CD4-positive, alpha-beta T cell treated with Interferon gamma for 1 hour (primary cell): Measurements from ENCODE around the gene BACH1.

Experiments used
- DNase-seq: peaks from one replicate; pipeline ENCODE4 v3.0.0-alpha.2; 2020

BACH1 gene

GRCh38 chr21:29295066-29295650, 3.6 kb upstream of the BACH1 start:
- DNase-seq, result peak; percentile 19

GRCh38 chr21:29296446-29296845, 2.3 kb upstream of the BACH1 start:
- DNase-seq, result no peak

GRCh38 chr21:29297483-29298347, 1.0 kb upstream of the BACH1 start:
- DNase-seq, result no peak

GRCh38 chr21:29299046-29299915, 559 bp downstream of the BACH1 start:
- peak; percentile 73 for DNase-seq

GRCh38 chr21:29299916-29300806, 1.4 kb downstream of the BACH1 start:
- DNase-seq, result peak; percentile 69

- DNase-seq, result no peak
Measured at GRCh38 chr21:29300807-29301138, 2.1 kb downstream of the BACH1 start.

GRCh38 chr21:29301691-29302090, 3.0 kb downstream of the BACH1 start:
- no peak for DNase-seq

- DNase-seq, result no peak
Measured at GRCh38 chr21:29302359-29302875, 3.7 kb downstream of the BACH1 start.

- no peak for DNase-seq
Measured at GRCh38 chr21:29303288-29303687, 4.6 kb downstream of the BACH1 start.

- no peak for DNase-seq
Measured at GRCh38 chr21:29304597-29304996, 5.9 kb downstream of the BACH1 start.

- DNase-seq, result no peak
Measured at GRCh38 chr21:29305068-29305467, 6.3 kb downstream of the BACH1 start.

GRCh38 chr21:29305561-29305960, 6.8 kb downstream of the BACH1 start:
- DNase-seq, result no peak

GRCh38 chr21:29306920-29307319, 8.2 kb downstream of the BACH1 start:
- no peak for DNase-seq

- DNase-seq, result no peak
Measured at GRCh38 chr21:29307718-29308455, 9.2 kb downstream of the BACH1 start.

GRCh38 chr21:29308456-29308783, 9.7 kb downstream of the BACH1 start:
- DNase-seq, result no peak

GRCh38 chr21:29309703-29310102, 11.0 kb downstream of the BACH1 start:
- DNase-seq, result no peak

GRCh38 chr21:29311802-29312201, 13.1 kb downstream of the BACH1 start:
- no peak for DNase-seq

GRCh38 chr21:29312981-29313380, 14.3 kb downstream of the BACH1 start:
- DNase-seq, result no peak

GRCh38 chr21:29313662-29314408, 15.1 kb downstream of the BACH1 start:
- DNase-seq, result no peak

GRCh38 chr21:29315131-29315749, 16.5 kb downstream of the BACH1 start:
- no peak for DNase-seq
